Measurements from ENCODE around the gene CSNK2B.

- TF ChIP-seq CTCF (IDR thresholded peaks at IDR 0.05) (no peak), POLR2A (IDR thresholded peaks at IDR 0.05) (peak in 1 of 2 donors; percentile 9)
These were observed 14.2 kb upstream of the CSNK2B start for GRCh38 chr6:31651602-31652191.
